HepG2 (cell line): ENCODE results near the gene CSK. TPM values are rescaled to one million over a fixed set of nuclear protein-coding genes. Genes with fewer than 3 reads are reported as not detected.

ENCODE experiments used
- ATAC-seq: fragments of 200-7000 bp; cut with Tn5 transposase; 3 replicates; pipeline ENCODE4 v1.9.1; 2020; ENCODE audit warnings: mild to moderate bottlenecking, moderate library complexity
- BruUV-seq: library from RNA; stranded (reverse); fragments of 400-500 nt; replicated peaks from 2 replicates; lab custom pipeline; 2021; lab: Mats Ljungman, UMichigan
- CTCF ChIA-PET: fragments of 300-600 bp; formaldehyde crosslinking; extraction: SDS; loops from one replicate; lab custom pipeline; 2021; ENCODE audit warnings: low total read pairs, inconsistent platforms, low intra/inter-chr PET ratio; lab: Yijun Ruan, JAX
- POLR2A ChIA-PET: fragments of 350-600 bp; sonication (Branson Sonifier 250); formaldehyde crosslinking; loops from one replicate; lab custom pipeline; 2020; ENCODE audit warnings: antibody characterized with exemption, inconsistent platforms; lab: Yijun Ruan, JAX
- DNase-seq: peaks from one replicate; pipeline ENCODE4 v3.0.0-alpha.2; 2015; ENCODE audit warnings: low spot score
- FAIRE-seq: peaks from 3 replicates; lab custom pipeline; 2011; peaks lifted over from hg19 to GRCh38; lab: Jason Lieb, UNC
- H2AFZ ChIP-seq: one replicate; pipeline ENCODE4 v1.6.1; 2011; ENCODE audit warnings: low read length, inconsistent platforms
- H3K27ac ChIP-seq: fragments of 300-600 bp; 3 replicates; pipeline ENCODE4 v1.8.0; 2011; ENCODE audit warnings: mixed run types, mild to moderate bottlenecking, mixed read lengths, low read length, inconsistent platforms; ENCODE audit not compliant: insufficient read depth; ENCODE audit errors: extremely low read length
- H3K27me3 ChIP-seq, 2 experiments: fragments of 200-600 bp in 1 of 2; 2 replicates in 1 of 2; 3 replicates in 1 of 2; pipeline versions ENCODE4 v1.6.0 to v1.8.0; 2011; ENCODE audit warnings: low read length in 2 of 2, mild to moderate bottlenecking in 2 of 2, moderate library complexity in 2 of 2, inconsistent platforms in 1 of 2; ENCODE audit not compliant: insufficient read depth in 2 of 2, control insufficient read depth in 1 of 2
- H3K36me3 ChIP-seq, 2 experiments: fragments of 200-600 bp in 1 of 2; replicated peaks in 1 of 2; 2 replicates in 1 of 2; 3 replicates in 1 of 2; pipeline versions ENCODE4 v1.5.1 to v1.8.0; 2011; ENCODE audit warnings: low read length in 2 of 2, inconsistent platforms in 1 of 2; ENCODE audit not compliant: insufficient read depth in 2 of 2, control insufficient read depth in 1 of 2
- H3K4me1 ChIP-seq: 2 replicates; pipeline ENCODE4 v1.5.1; 2012; ENCODE audit warnings: low read length, inconsistent platforms; ENCODE audit not compliant: insufficient read depth
- H3K4me2 ChIP-seq: 2 replicates; pipeline ENCODE4 v1.6.0; 2011; ENCODE audit warnings: low read depth, low read length, inconsistent platforms
- H3K4me3 ChIP-seq, 3 experiments: fragments of 200-600 bp in 1 of 3; sonication (generic), shearing (Covaris generic) in 1 of 3; replicated peaks in 1 of 3; 2 replicates each; pipeline ENCODE4 v1.5.1; 2011 to 2016; ENCODE audit warnings: low read length in 3 of 3, inconsistent platforms in 2 of 3, low read depth in 2 of 3, mild to moderate bottlenecking in 2 of 3, control low read depth in 1 of 3, mixed read lengths in 1 of 3; ENCODE audit not compliant: insufficient read depth in 1 of 3
- H3K79me2 ChIP-seq: one replicate; pipeline ENCODE4 v1.6.1; 2011; ENCODE audit warnings: low read length, inconsistent platforms; ENCODE audit not compliant: insufficient read depth
- H3K9ac ChIP-seq: 2 replicates; pipeline ENCODE4 v1.6.0; 2011; ENCODE audit warnings: mild to moderate bottlenecking, low read depth, low read length, inconsistent platforms; ENCODE audit not compliant: insufficient read depth
- H3K9me3 ChIP-seq: 2 replicates; pipeline ENCODE4 v1.5.1; 2012; ENCODE audit warnings: mild to moderate bottlenecking, low read length
- H4K20me1 ChIP-seq: 2 replicates; pipeline ENCODE4 v1.6.0; 2011; ENCODE audit warnings: inconsistent platforms, mild to moderate bottlenecking, low read length, moderate library complexity; ENCODE audit not compliant: insufficient read depth
- HNRNPK ChIP-seq: fragments of 200-400 bp; formaldehyde crosslinking; IDR thresholded peaks from 2 replicates; pipeline ENCODE4 v1.6.1; 2018; ENCODE audit warnings: low read length, low read depth, moderate library complexity, mild to moderate bottlenecking; ENCODE audit not compliant: poor library complexity, severe bottlenecking
- NFE2 ChIP-seq: sonication (generic); formaldehyde crosslinking; IDR thresholded peaks from 2 replicates; pipeline ENCODE4 v1.4.0; 2020; ENCODE audit warnings: missing genetic modification reagents
- RERE ChIP-seq: IDR thresholded peaks from 2 replicates; pipeline ENCODE4 v1.6.1; 2016; ENCODE audit warnings: low read depth, missing genetic modification reagents, missing compliant biosample characterization
- TRAFD1 ChIP-seq: sonication (generic); formaldehyde crosslinking; IDR thresholded peaks from 2 replicates; pipeline ENCODE4 v1.5.1; 2020; ENCODE audit warnings: missing genetic modification reagents, mild to moderate bottlenecking, borderline replicate concordance
- ZNF431 ChIP-seq: sonication (generic); formaldehyde crosslinking; IDR thresholded peaks from 2 replicates; pipeline ENCODE4 v1.9.0; 2022; ENCODE audit warnings: missing genetic modification reagents, low read depth, mild to moderate bottlenecking, borderline replicate concordance
- ZNF468 ChIP-seq: sonication (generic); formaldehyde crosslinking; IDR thresholded peaks from 2 replicates; pipeline ENCODE4 v1.8.0; 2022; ENCODE audit warnings: mild to moderate bottlenecking, moderate library complexity, missing genetic modification reagents
- WGBS: methylation state at CpG from one replicate; pipeline ENCODE4 v1.1.6; 2017; ENCODE audit warnings: low lambda C conversion rate; 5-methylcytosine and 5-hydroxymethylcytosine counted together
- in situ Hi-C: cut with HindIII; loops from 2 replicates; pipeline ENCODE4 v1.10.0; 2017; ENCODE audit warnings: low pct_unique_long_range_greater_than_20kb; ENCODE audit not compliant: extremely low pct_ligation_motif_present
- intact Hi-C: fragments of 100-400 bp; cut with micrococcal nuclease; formaldehyde crosslinking; loops from one replicate; pipeline ENCODE4 v1.10.0; 2022; ENCODE audit not compliant: unreplicated experiment
- polyA plus RNA-seq, 8 experiments: library from polyadenylated mRNA; depleted of rRNA in 3 of 8; stranded (reverse) in 7 of 8; unstranded in 1 of 8; fragments of >200 nt; fragmentation: Illumina TruSeq in 4 of 8; extraction: Trizol in 4 of 8; gene quantifications; 2 replicates each; pipeline versions ENCODE4 v1.2.1 to v1.2.3, GENCODE V29; 2011 to 2016; ENCODE audit warnings: low read depth in 4 of 8, missing spikeins in 1 of 8, mixed read lengths in 1 of 8; ENCODE audit not compliant: insufficient read depth in 1 of 8
- total RNA-seq, 5 experiments: library from RNA; depleted of rRNA; stranded (reverse); fragments of >200 nt; fragmentation: Illumina TruSeq; extraction: Trizol; gene quantifications; 2 replicates each; pipeline ENCODE4 v1.2.3, GENCODE V29; 2016; ENCODE audit warnings: low read depth in 1 of 5

Gene CSK
- total and polyA plus RNA-seq, 2 of the 13 experiments (the other 11 are each of a cell fraction or from before 2014, with no cell fraction given), result 12.5 to 21.3 TPM

DNA sequence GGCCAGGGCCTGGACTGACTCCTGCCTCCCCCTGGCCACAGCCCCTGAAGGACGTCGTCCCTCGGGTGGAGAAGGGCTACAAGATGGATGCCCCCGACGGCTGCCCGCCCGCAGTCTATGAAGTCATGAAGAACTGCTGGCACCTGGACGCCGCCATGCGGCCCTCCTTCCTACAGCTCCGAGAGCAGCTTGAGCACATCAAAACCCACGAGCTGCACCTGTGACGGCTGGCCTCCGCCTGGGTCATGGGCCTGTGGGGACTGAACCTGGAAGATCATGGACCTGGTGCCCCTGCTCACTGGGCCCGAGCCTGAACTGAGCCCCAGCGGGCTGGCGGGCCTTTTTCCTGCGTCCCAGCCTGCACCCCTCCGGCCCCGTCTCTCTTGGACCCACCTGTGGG lies 20.4 kb downstream of the CSK start:
- WGBS, result 100% methylated on average over 8 of the region's 20 CpGs
- Histone ChIP-seq H3K27ac (no peak overlapping the region), H3K36me3 (peaks cover 18 to 41% of the 10 kb centered on the region in 2 experiments), H3K9me3 (no peaks in the 10 kb centered on the region), H3K4me3 (no peak overlapping the region), H3K4me1 (peaks cover 13% of the 10 kb centered on the region), H3K9ac (no peak overlapping the region)
- DNase-seq (no peak), ATAC-seq (no peak)
- in situ Hi-C loops, result no loop called here
- intact Hi-C loops, result no loop called here
- TF ChIP-seq NFE2 (CRISPR knock-in tag) (no peak), ZNF468 (no peak), RERE (CRISPR knock-in tag) (no peak), HNRNPK (no peak), ZNF431 (no peak), TRAFD1 (CRISPR knock-in tag) (no peak)
- TF ChIP-seq, all 625 proteins: peak for 0
- H3K4me2 ChIP-seq, result no peak overlapping the region
- no peaks in the 10 kb centered on the region for H3K27me3 ChIP-seq
- no peak overlapping the region for H2AFZ ChIP-seq
- POLR2A ChIA-PET, result no interaction called here
- no TSS peak for BruUV-seq
- CTCF ChIA-PET, result no interaction called here
- no peaks in the 10 kb centered on the region for H3K79me2 ChIP-seq
- FAIRE-seq, result no peak
- no peaks in the 10 kb centered on the region; the same call in 1 of the 2 replicates for H4K20me1 ChIP-seq
